K562 (cell line): ENCODE data around the gene PPP1R36. TPM values are rescaled to one million over a fixed set of nuclear protein-coding genes. Genes with fewer than 3 reads are reported as not detected.

Experiments used
- ATAC-seq: fragments of 200-7000 bp; cut with Tn5 transposase; 3 replicates; pipeline ENCODE4 v1.9.1; 2020; ENCODE audit warnings: moderate library complexity
- BruUV-seq: library from RNA; stranded (reverse); fragments of 400-500 nt; replicated peaks from 2 replicates; lab custom pipeline; 2021; lab: Mats Ljungman, UMichigan
- CTCF ChIA-PET: fragments of 300-600 bp; formaldehyde crosslinking; extraction: SDS; loops from one replicate; lab custom pipeline; 2021; ENCODE audit warnings: low intra/inter-chr PET ratio; lab: Yijun Ruan, JAX
- POLR2A ChIA-PET: fragments of 300-600, 350-650 bp; sonication (Branson Sonifier 250); formaldehyde crosslinking; extraction: SDS; loops from one replicate; lab custom pipeline; 2021; ENCODE audit warnings: antibody characterized with exemption, inconsistent platforms; lab: Yijun Ruan, JAX
- DNase-seq, 4 experiments: peaks; one replicate each; pipeline versions ENCODE4 v3.0.0 to v3.0.0-alpha.2; 2011 to 2018; ENCODE audit warnings: low spot score in 3 of 4, mixed read lengths in 3 of 4; ENCODE audit errors: extremely low read depth in 1 of 4
- FAIRE-seq: peaks from 2 replicates; lab custom pipeline; 2011; peaks lifted over from hg19 to GRCh38; lab: Jason Lieb, UNC
- H2AFZ ChIP-seq: 2 replicates; pipeline ENCODE4 v1.6.0; 2011; ENCODE audit warnings: low read depth, low read length, control low read depth, inconsistent platforms
- H3K27ac ChIP-seq: fragments of 200-600 bp; 3 replicates; pipeline ENCODE4 v1.8.0; 2011; ENCODE audit warnings: low read depth, mild to moderate bottlenecking, control low read depth, inconsistent platforms, low read length, moderate library complexity, mixed read lengths; ENCODE audit errors: extremely low read depth
- H3K27me3 ChIP-seq, 2 experiments: fragments of 300-600 bp in 1 of 2; 2 replicates in 1 of 2; 3 replicates in 1 of 2; pipeline versions ENCODE4 v1.6.0 to v1.8.0; 2011; ENCODE audit warnings: inconsistent platforms in 2 of 2, low read length in 2 of 2, mild to moderate bottlenecking in 1 of 2, mixed read lengths in 1 of 2, moderate library complexity in 1 of 2; ENCODE audit not compliant: control insufficient read depth in 2 of 2, insufficient read depth in 2 of 2
- H3K36me3 ChIP-seq: fragments of 300-600 bp; 3 replicates; pipeline ENCODE4 v1.8.0; 2011; ENCODE audit warnings: mild to moderate bottlenecking, low read length, inconsistent platforms; ENCODE audit not compliant: control insufficient read depth, insufficient read depth
- H3K4me1 ChIP-seq, 2 experiments: fragments of 200-600 bp in 1 of 2; replicated peaks in 1 of 2; 2 replicates in 1 of 2; 3 replicates in 1 of 2; pipeline versions ENCODE4 v1.5.1 to v1.8.0; 2011; ENCODE audit warnings: inconsistent platforms in 2 of 2, low read length in 2 of 2, mild to moderate bottlenecking in 1 of 2, mixed read lengths in 1 of 2, moderate library complexity in 1 of 2; ENCODE audit not compliant: control insufficient read depth in 2 of 2, insufficient read depth in 2 of 2
- H3K4me2 ChIP-seq: 2 replicates; pipeline ENCODE4 v1.6.1; 2011; ENCODE audit warnings: low read length, control low read depth, inconsistent platforms, mixed read lengths; ENCODE audit not compliant: insufficient read depth
- H3K4me3 ChIP-seq: fragments of 200-600 bp; sonication (generic), shearing (Covaris generic); 2 replicates; pipeline ENCODE4 v1.5.1; 2016; ENCODE audit warnings: control low read depth, inconsistent platforms
- H3K79me2 ChIP-seq: fragments of 200-600 bp; 3 replicates; pipeline ENCODE4 v1.8.0; 2011; ENCODE audit warnings: low read length, inconsistent platforms; ENCODE audit not compliant: control insufficient read depth, insufficient read depth
- H3K9ac ChIP-seq, 2 experiments: 2 replicates each; pipeline versions ENCODE4 v1.6.0 to v1.6.1; 2011; ENCODE audit warnings: low read depth in 2 of 2, low read length in 2 of 2, control low read depth in 1 of 2, inconsistent platforms in 1 of 2, mild to moderate bottlenecking in 1 of 2, mixed read lengths in 1 of 2; ENCODE audit not compliant: insufficient read depth in 1 of 2
- H3K9me1 ChIP-seq: one replicate; pipeline ENCODE4 v1.6.0; 2011; ENCODE audit warnings: inconsistent platforms, mild to moderate bottlenecking, low read length, moderate library complexity; ENCODE audit not compliant: control insufficient read depth, insufficient read depth
- H3K9me3 ChIP-seq: replicated peaks from 2 replicates; pipeline ENCODE4 v1.5.1; 2011; ENCODE audit warnings: low read depth, low read length, inconsistent platforms; ENCODE audit not compliant: control insufficient read depth, insufficient read depth
- H4K20me1 ChIP-seq: replicated peaks from 2 replicates; pipeline ENCODE4 v1.6.1; 2011; ENCODE audit warnings: low read length, inconsistent platforms, mixed read lengths; ENCODE audit not compliant: control insufficient read depth, insufficient read depth
- CCNT2 ChIP-seq: IDR thresholded peaks from 2 replicates; pipeline ENCODE4 v1.6.1; 2011; ENCODE audit warnings: borderline replicate concordance, low read depth, mild to moderate bottlenecking, moderate library complexity, mixed read lengths, low read length; ENCODE audit not compliant: insufficient read length; ENCODE audit errors: extremely low read depth
- CREB1 ChIP-seq, 2 experiments: sonication (generic) in 1 of 2; formaldehyde crosslinking in 1 of 2; IDR thresholded peaks; 2 replicates each; pipeline versions ENCODE4 v1.6.1 to v1.8.0; 2012 to 2022; ENCODE audit warnings: inconsistent platforms in 1 of 2, mild to moderate bottlenecking in 1 of 2, missing genetic modification reagents in 1 of 2, moderate library complexity in 1 of 2
- ESRRB ChIP-seq: fragments of 250-450 bp; sonication (Bioruptor Pico); IDR thresholded peaks from 2 replicates; pipeline ENCODE4 v1.5.0; 2020; ENCODE audit warnings: mild to moderate bottlenecking, moderate library complexity, borderline replicate concordance
- FUS ChIP-seq: fragments of 200-400 bp; formaldehyde crosslinking; optimal IDR thresholded peaks from 2 replicates; pipeline ENCODE3; 2017; ENCODE audit warnings: low read depth, low read length
- HINFP ChIP-seq: fragments of 450-650 bp; conservative IDR thresholded peaks from 2 replicates; pipeline ENCODE4 v1.6.1; 2016; ENCODE audit warnings: missing genetic modification characterization, low read depth, mild to moderate bottlenecking, control low read depth, missing compliant biosample characterization
- KAT7 ChIP-seq: sonication (generic); formaldehyde crosslinking; IDR thresholded peaks from 2 replicates; pipeline ENCODE4 v1.8.0; 2022; ENCODE audit warnings: missing genetic modification reagents, mild to moderate bottlenecking, borderline replicate concordance
- POLR2G ChIP-seq: fragments of 200-400 bp; formaldehyde crosslinking; IDR thresholded peaks from 2 replicates; pipeline ENCODE4 v1.6.1; 2017; ENCODE audit warnings: low read depth, mild to moderate bottlenecking, antibody characterized with exemption, low read length, moderate library complexity
- RFX1 ChIP-seq: fragments of 450-650 bp; IDR thresholded peaks from 2 replicates; pipeline ENCODE4 v1.6.1; 2016; ENCODE audit warnings: mild to moderate bottlenecking, moderate library complexity
- SMAD4 ChIP-seq: fragments of 250-450 bp; sonication (Bioruptor Pico); conservative IDR thresholded peaks from 2 replicates; pipeline ENCODE4 v1.8.0; 2021; ENCODE audit warnings: inconsistent platforms, mild to moderate bottlenecking, moderate library complexity
- TCF3 ChIP-seq: sonication (generic); formaldehyde crosslinking; IDR thresholded peaks from 2 replicates; pipeline ENCODE4 v1.4.0; 2020; ENCODE audit warnings: mild to moderate bottlenecking, missing genetic modification reagents
- TEAD4 ChIP-seq, 2 experiments: sonication (generic) in 1 of 2; formaldehyde crosslinking in 1 of 2; IDR thresholded peaks; 2 replicates each; pipeline versions ENCODE4 v1.6.1 to v1.8.0; 2012 to 2022; ENCODE audit warnings: borderline replicate concordance in 1 of 2, inconsistent platforms in 1 of 2, low read length in 1 of 2, mild to moderate bottlenecking in 1 of 2, missing genetic modification reagents in 1 of 2
- ZFP1 ChIP-seq: fragments of 450-650 bp; formaldehyde crosslinking; IDR thresholded peaks from 2 replicates; pipeline ENCODE4 v1.4.0; 2020; ENCODE audit warnings: mild to moderate bottlenecking, mixed read lengths
- ZNF232 ChIP-seq: sonication (generic); formaldehyde crosslinking; IDR thresholded peaks from 2 replicates; pipeline ENCODE4 v1.8.0; 2022; ENCODE audit warnings: mild to moderate bottlenecking, missing genetic modification reagents
- ZSCAN29 ChIP-seq: fragments of 450-650 bp; IDR thresholded peaks from 2 replicates; pipeline ENCODE4 v1.6.1; 2017
- WGBS: fragments of 100-300 bp; shearing (Covaris generic); methylation state at CpG from one replicate; pipeline ENCODE4 v1.1.6; 2016; ENCODE audit warnings: low coverage, mixed read lengths; ENCODE audit not compliant: insufficient coverage; ENCODE audit errors: missing lambda C conversion rate; 5-methylcytosine and 5-hydroxymethylcytosine counted together
- in situ Hi-C: fragments of 300-500 bp; cut with MboI; formaldehyde crosslinking; loops from 4 replicates; pipeline ENCODE4 v1.15.0; 2018; ENCODE audit warnings: inconsistent platforms, mixed read lengths
- intact Hi-C: fragments of 100-400 bp; cut with micrococcal nuclease; formaldehyde crosslinking; loops from 2 replicates; pipeline ENCODE4 v1.14.2; 2022
- polyA plus RNA-seq, 8 experiments: library from polyadenylated mRNA; depleted of rRNA in 4 of 8; stranded (reverse) in 5 of 8; unstranded in 3 of 8; fragments of >200 nt; fragmentation: Nextera tagmentation in 2 of 8; fragmentation: Illumina TruSeq in 1 of 8; extraction: Ambion mirVana in 2 of 8; extraction: Trizol in 1 of 8; gene quantifications; 2 replicates each; pipeline versions ENCODE4 v1.2.1 to v1.2.3, GENCODE V29; 2011 to 2014; ENCODE audit warnings: inconsistent platforms in 1 of 8, missing spikeins in 1 of 8
- total RNA-seq, 7 experiments: library from RNA; depleted of rRNA in 6 of 7; stranded (reverse); fragments of >200 nt in 6 of 7; fragmentation: Illumina TruSeq in 2 of 7; extraction: Trizol in 2 of 7; gene quantifications; 2 replicates each; pipeline versions ENCODE4 v1.2.1 to v1.2.3, GENCODE V29; 2011 to 2021; ENCODE audit warnings: low replicate concordance in 1 of 7

The PPP1R36 gene
- total and polyA plus RNA-seq, 9 of the 15 experiments (the other 6 are each of a cell fraction or from before 2014, with no cell fraction given): 0.29 TPM; not detected in 8

- H3K4me3 ChIP-seq: peak overlapping the region; percentile 64
- TF ChIP-seq POLR2G (no peak), CCNT2 (no peak), KAT7 (CRISPR knock-in tag) (no peak)
- 56% methylated on average over 5 of the region's 6 CpGs for WGBS
- H3K9me3 ChIP-seq: no peaks in the 10 kb centered on the region
- peaks cover 36% of the 10 kb centered on the region for H3K79me2 ChIP-seq
- intact Hi-C loops: no loop called here
- ATAC-seq: no peak
- in situ Hi-C loops: no loop called here
- H3K9ac ChIP-seq: peak overlapping the region; percentile 85 to 89; a peak in 3 of 4 replicates
- no peaks in the 10 kb centered on the region for H3K27me3 ChIP-seq
- peak overlapping the region; percentile 91; the same call in 1 of the 3 replicates for H3K27ac ChIP-seq
- DNase-seq: no peak
- no peak for FAIRE-seq
- no peaks in the 10 kb centered on the region; the same call in 2 of the 3 replicates for H3K36me3 ChIP-seq
- BruUV-seq: no TSS peak
- CTCF ChIA-PET: no interaction called here
- H3K4me2 ChIP-seq: peak overlapping the region; percentile 78
- POLR2A ChIA-PET: interaction anchor here (1.0 kb wide), 1 partner anchor 134 kb away, joined by 4 read pairs; no protein-coding TSS in a partner anchor
- H3K4me1 ChIP-seq: peaks cover 25 to 29% of the 10 kb centered on the region in 2 experiments
- H2AFZ ChIP-seq: 0 out of 2 replicates have a peak overlapping the region, but pooled peaks have one; percentile 90
- H4K20me1 ChIP-seq: no peaks in the 10 kb centered on the region
- H3K9me1 ChIP-seq: no peaks in the 10 kb centered on the region
These were observed 47.3 kb upstream of the PPP1R36 start for GRCh38 chr14:64502456-64502855.

- ChIA-PET CTCF (no interaction called here), POLR2A (interaction anchor here (0.6 to 1.0 kb wide), 2 partner anchors 8 to 48 kb away, joined by 3 read pairs; no protein-coding TSS in a partner anchor)
- in situ Hi-C loops: no loop called here
- 1% methylated on average over 23 of the region's 29 CpGs for WGBS
- Histone ChIP-seq H3K9me3 (no peaks in the 10 kb centered on the region), H3K27ac (peak overlapping the region; percentile 91), H3K36me3 (no peaks in the 10 kb centered on the region; the same call in 2 of the 3 replicates), H3K27me3 (no peaks in the 10 kb centered on the region), H2AFZ (peak overlapping the region; percentile 90), H3K79me2 (peaks cover 41% of the 10 kb centered on the region), H4K20me1 (no peaks in the 10 kb centered on the region), H3K4me3 (peak overlapping the region; percentile 64), H3K9ac (peak overlapping the region; percentile 85 to 89), H3K4me1 (peaks cover 25 to 34% of the 10 kb centered on the region in 2 experiments), H3K9me1 (no peaks in the 10 kb centered on the region), H3K4me2 (peak overlapping the region; percentile 78)
- intact Hi-C loops: no loop called here
- ATAC-seq: peak; percentile 0; the same call in 2 of the 3 replicates
- FAIRE-seq: peak; percentile 80
- BruUV-seq: no TSS peak
- DNase-seq: peak in 2 of 4 experiments; percentile 18 to 57
- no peak for TF ChIP-seq SMAD4 (CRISPR knock-in tag)
- TF ChIP-seq ZFP1 (CRISPR knock-in tag): no peak
- no peak for TF ChIP-seq ZNF232
- no peak for TF ChIP-seq ESRRB (CRISPR knock-in tag)
- no peak for TF ChIP-seq HINFP (tag)
- TF ChIP-seq TCF3 (CRISPR knock-in tag): peak; percentile 41; the same call in 1 of the 2 replicates
- TF ChIP-seq FUS: no peak
- TF ChIP-seq RFX1: no peak
- no peak for TF ChIP-seq CREB1 (IDR thresholded peaks at IDR 0.05)
- no peak for TF ChIP-seq CREB1 (CRISPR knock-in tag; IDR thresholded peaks at IDR 0.05)
- peak; percentile 61; the same call in 1 of the 2 replicates for TF ChIP-seq TEAD4 (IDR thresholded peaks at IDR 0.05; ENCODE audit: low read length)
- no peak for TF ChIP-seq TEAD4 (CRISPR knock-in tag; IDR thresholded peaks at IDR 0.05; ENCODE audit: borderline replicate concordance)
- no peak for TF ChIP-seq ZSCAN29
These were observed 46.8 kb upstream of the PPP1R36 start for GRCh38 chr14:64502887-64503433.
